GM21619 (cell line): ENCODE results near the gene ROBO3.

Source experiments
- ATAC-seq: cut with Tn5 transposase; IDR thresholded peaks from one replicate; pipeline ENCODE4 v1.9.1; 2021; ENCODE audit not compliant: unreplicated experiment

ROBO3 gene

GRCh38 chr11:124891373-124891861 lies 26.2 kb downstream of the ROBO3 start:
- ATAC-seq = no peak

GRCh38 chr11:124892146-124892545 lies 26.9 kb downstream of the ROBO3 start:
- no peak for ATAC-seq

GRCh38 chr11:124892750-124893454 lies 27.7 kb downstream of the ROBO3 start:
- no peak for ATAC-seq

- no peak for ATAC-seq
Measured at GRCh38 chr11:124893781-124894401, 28.7 kb downstream of the ROBO3 start.

GRCh38 chr11:124894606-124895430 lies 29.6 kb downstream of the ROBO3 start:
- ATAC-seq = no peak

GRCh38 chr11:124895471-124895971 lies 30.3 kb downstream of the ROBO3 start:
- ATAC-seq = no peak

DNA sequence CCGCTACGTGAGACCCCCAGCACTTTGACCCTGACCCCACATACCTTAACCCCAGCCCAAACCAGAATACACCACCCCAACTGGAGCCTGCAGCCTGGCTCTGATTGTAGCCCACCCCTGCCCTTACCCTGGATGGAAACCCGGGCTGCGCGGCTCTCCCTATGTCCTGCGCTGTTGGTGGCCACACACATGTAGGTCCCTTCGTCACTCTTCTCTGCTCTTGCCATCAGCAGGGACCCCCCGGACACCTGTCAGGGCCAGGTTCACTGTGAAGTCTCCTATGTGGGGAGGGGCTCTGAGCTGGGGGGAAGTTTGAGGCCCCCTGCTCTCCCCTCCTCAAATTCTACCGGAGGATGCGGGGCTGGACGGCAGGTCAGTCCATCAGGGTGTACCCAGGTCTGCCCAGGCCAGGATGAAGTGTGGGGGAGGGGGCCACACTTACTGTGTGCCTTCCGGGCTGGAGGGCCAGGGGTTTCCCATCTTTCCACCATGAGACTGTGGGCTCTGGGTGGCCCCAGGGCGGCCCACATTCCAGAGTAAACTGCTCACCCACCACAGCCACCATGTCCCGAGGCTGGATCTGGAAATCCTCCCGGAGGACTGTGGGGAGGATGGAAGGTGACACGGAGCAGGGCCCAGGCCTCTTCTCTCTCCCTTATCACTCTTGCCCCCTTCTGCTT lies 31.0 kb downstream of the ROBO3 start:
- ATAC-seq = no peak

- ATAC-seq = no peak
Measured at GRCh38 chr11:124896821-124897391, 31.7 kb downstream of the ROBO3 start.

DNA sequence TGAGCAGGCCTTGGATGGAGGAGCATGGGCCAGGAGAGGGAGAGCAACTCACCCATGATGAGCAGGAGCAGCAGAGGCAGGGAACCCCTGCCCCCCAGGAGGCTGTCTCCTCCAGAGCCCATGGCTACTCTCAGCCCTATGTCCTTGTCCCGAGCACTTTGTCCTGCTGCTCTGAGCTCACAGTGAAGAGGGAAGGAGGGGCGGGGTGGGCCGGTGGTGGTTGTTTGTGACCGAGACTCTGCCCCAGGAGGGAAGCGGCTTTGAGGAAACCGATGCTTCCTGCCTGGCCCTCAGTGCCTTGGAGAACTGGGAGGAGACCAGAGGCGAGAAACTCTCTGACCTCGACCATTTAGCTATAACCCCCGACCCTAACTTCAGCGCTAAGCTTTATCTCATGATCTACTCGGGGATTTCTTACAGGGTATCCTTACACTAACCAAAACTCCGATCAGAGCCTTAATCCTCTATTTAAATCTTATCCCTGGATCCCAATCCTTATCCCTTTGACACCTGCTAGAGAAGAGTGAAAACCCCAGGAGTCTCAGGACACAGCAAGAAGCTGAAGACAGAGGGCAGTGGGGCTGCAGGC lies 32.5 kb downstream of the ROBO3 start, which contains the start of gene ROBO4:
Gene ROBO4 (minus strand): TSS at position 192 of the 589 bp plus-strand sequence. CDS start 70 bp downstream, at position 122.
- ATAC-seq = no peak

DNA sequence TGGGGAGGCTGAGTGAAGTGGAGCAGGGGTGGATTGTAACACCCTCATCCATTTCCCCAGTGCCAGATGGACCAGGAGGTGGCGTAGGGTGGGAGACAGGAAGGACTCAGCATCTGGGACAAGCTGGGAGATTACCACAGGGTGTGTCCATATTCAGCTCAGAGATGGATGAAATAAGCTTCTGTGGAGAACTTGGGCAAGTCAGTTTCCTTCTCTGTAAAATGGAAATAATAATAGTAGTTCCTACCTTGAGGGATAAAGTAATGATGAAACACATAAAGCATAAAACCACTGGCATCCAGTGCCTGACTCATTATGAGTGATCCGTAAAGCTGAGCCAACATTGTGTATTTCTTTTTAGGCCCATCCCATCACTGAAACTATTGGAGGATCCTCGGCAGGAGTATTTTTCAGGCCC lies 33.0 kb downstream of the ROBO3 start:
- ATAC-seq = no peak

DNA sequence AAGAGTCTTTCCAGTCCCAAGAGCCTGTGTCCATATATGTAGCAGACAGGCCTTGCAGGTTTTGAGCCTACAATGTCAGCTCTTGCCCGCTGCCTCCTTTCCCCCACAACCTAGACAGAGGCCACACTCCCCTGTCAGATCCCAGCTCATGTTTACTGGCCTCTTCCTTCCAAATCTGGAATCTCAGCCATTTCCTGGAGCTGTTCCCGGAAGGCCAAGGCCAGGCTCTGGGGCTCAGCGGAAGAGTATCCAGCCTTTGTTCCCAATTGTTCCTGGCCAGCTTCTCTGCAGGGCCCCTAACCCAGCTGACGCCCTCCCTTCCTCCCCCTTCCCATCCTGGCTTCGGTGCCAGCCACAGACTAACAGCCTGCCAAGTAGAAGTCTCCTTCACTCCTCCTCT lies 33.5 kb downstream of the ROBO3 start:
- ATAC-seq = no peak

GRCh38 chr11:124899383-124900145 lies 34.3 kb downstream of the ROBO3 start:
- no peak for ATAC-seq

GRCh38 chr11:124900464-124900863 lies 35.2 kb downstream of the ROBO3 start:
- ATAC-seq = no peak

- no peak for ATAC-seq
Measured at GRCh38 chr11:124902616-124903015, 37.4 kb downstream of the ROBO3 start.

- ATAC-seq = no peak
Measured at GRCh38 chr11:124915541-124916369, 50.5 kb downstream of the ROBO3 start.

GRCh38 chr11:124916370-124916710 lies 51.1 kb downstream of the ROBO3 start:
- no peak for ATAC-seq

- no peak for ATAC-seq
Measured at GRCh38 chr11:124917115-124917637, 51.9 kb downstream of the ROBO3 start.

- no peak for ATAC-seq
Measured at GRCh38 chr11:124918950-124919349, 53.7 kb downstream of the ROBO3 start, which contains the start of gene HEPN1. HEPN1 (plus strand) TSS chr11:124919250.
